Endodermal cell (in vitro differentiated cells): ENCODE measurements around the gene ANKFY1. TPM values are rescaled to one million over a fixed set of nuclear protein-coding genes. Genes with fewer than 3 reads are reported as not detected.

ENCODE experiments used
- DNase-seq: peaks from one replicate; pipeline ENCODE4 v3.0.0-alpha.2; 2017
- H3K27ac ChIP-seq: 2 replicates; pipeline ENCODE4 v1.5.1; 2013; ENCODE audit warnings: mild to moderate bottlenecking, low read depth, low read length, moderate library complexity
- H3K27me3 ChIP-seq: 2 replicates; pipeline ENCODE4 v1.6.1; 2013; ENCODE audit warnings: mild to moderate bottlenecking, low read length, moderate library complexity; ENCODE audit not compliant: insufficient read depth, control insufficient read depth, poor library complexity, severe bottlenecking
- H3K36me3 ChIP-seq: 2 replicates; pipeline ENCODE4 v1.7.0; 2013; ENCODE audit warnings: mild to moderate bottlenecking, low read length, moderate library complexity; ENCODE audit not compliant: control insufficient read depth, insufficient read depth
- H3K4me1 ChIP-seq: one replicate; pipeline ENCODE4 v1.7.0; 2013; ENCODE audit warnings: low read length; ENCODE audit not compliant: control insufficient read depth, insufficient read depth
- H3K4me3 ChIP-seq: 2 replicates; pipeline ENCODE4 v1.5.1; 2013; ENCODE audit warnings: mild to moderate bottlenecking, low read length, moderate library complexity
- H3K9ac ChIP-seq: 2 replicates; pipeline ENCODE4 v1.6.1; 2013; ENCODE audit warnings: mild to moderate bottlenecking, low read length, moderate library complexity; ENCODE audit not compliant: poor library complexity, severe bottlenecking; ENCODE audit errors: extremely low read depth
- H3K9me3 ChIP-seq: 2 replicates; pipeline ENCODE4 v1.6.1; 2013; ENCODE audit warnings: mild to moderate bottlenecking, low read length, moderate library complexity; ENCODE audit not compliant: control insufficient read depth
- H3K27ac Mint-ChIP-seq: 2 replicates; pipeline ENCODE4 v1.8.0; 2020; ENCODE audit warnings: mixed read lengths
- H3K27me3 Mint-ChIP-seq: 2 replicates; pipeline ENCODE4 v1.8.0; 2021; ENCODE audit warnings: mild to moderate bottlenecking, mixed read lengths; ENCODE audit not compliant: insufficient read depth
- H3K36me3 Mint-ChIP-seq: 2 replicates; pipeline ENCODE4 v1.8.0; 2020; ENCODE audit warnings: low read depth, mixed read lengths
- H3K4me1 Mint-ChIP-seq: 2 replicates; pipeline ENCODE4 v1.8.0; 2020; ENCODE audit warnings: mixed read lengths
- H3K4me3 Mint-ChIP-seq: 2 replicates; pipeline ENCODE4 v1.8.0; 2020; ENCODE audit warnings: mild to moderate bottlenecking, moderate library complexity, mixed read lengths
- H3K9me3 Mint-ChIP-seq: 2 replicates; pipeline ENCODE4 v1.8.0; 2020; ENCODE audit warnings: mild to moderate bottlenecking, mixed read lengths
- CTCF ChIP-seq: fragments of 200-600 bp; sonication (generic); conservative IDR thresholded peaks from 2 replicates; pipeline ENCODE4 v1.5.0; 2021; ENCODE audit warnings: antibody characterized with exemption, mild to moderate bottlenecking
- WGBS, 2 experiments: methylation state at CpG; one replicate each; pipeline versions ENCODE4 v1.1.5 to v1.1.7; 2013; ENCODE audit warnings: missing lambda C conversion rate in 2 of 2, mixed read lengths in 1 of 2; ENCODE audit not compliant: insufficient coverage in 1 of 2, insufficient read length in 1 of 2; 5-methylcytosine and 5-hydroxymethylcytosine counted together
- total RNA-seq, 2 donors: library from RNA; stranded (reverse); fragmentation: NEBNext Ultra II Directional in 1 of 2; extraction: Animal tissue kit (Norgen Biotek cat#: 25700) in 1 of 2; gene quantifications; 2 replicates in 1 of 2; 3 replicates in 1 of 2; pipeline ENCODE4 v1.2.1, GENCODE V29; 2021

The ANKFY1 gene
- total RNA-seq, 2 donors from 2014 or later = 48.0 to 62.4 TPM

DNA sequence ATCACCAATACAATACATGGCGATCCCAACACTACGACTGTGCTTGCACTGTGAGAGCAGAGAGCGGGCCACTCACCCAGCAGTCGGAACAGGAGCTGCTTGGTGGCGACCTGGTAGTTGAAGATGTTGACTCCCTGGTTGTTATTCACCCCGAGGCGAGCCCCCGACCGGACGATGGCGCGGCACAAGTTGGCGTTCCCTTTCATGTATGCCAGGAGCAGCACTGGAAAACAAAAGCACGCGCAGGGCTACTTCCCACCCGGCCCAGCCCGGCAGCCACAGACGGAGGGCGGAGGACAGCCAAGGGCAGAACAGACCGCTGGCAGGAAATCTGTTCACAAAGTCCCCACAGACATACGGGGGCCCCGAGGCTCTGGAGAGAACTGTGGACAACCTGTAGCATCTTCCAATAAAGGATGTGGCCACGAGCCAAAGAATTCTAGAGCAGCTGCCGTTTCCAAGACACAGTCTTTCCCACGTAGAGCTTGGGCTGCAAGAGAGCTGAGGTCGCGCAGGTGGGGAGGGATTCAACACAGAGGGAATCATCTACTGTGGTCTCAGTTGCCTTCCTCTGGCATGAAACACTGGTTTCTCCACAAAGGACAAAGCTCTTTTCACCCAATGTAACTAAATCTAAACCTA is 93.0 kb downstream of the ANKFY1 start:
- TF ChIP-seq CTCF = no peak
- WGBS, 2 experiments = 96 to 97% methylated on average over 23 to 27 of the region's 27 CpGs
- no peaks in the 10 kb centered on the region for H3K27me3 Mint-ChIP-seq
- Histone ChIP-seq H3K9ac (no peak overlapping the region), H3K27me3 (no peaks in the 10 kb centered on the region), H3K27ac (no peak overlapping the region), H3K9me3 (no peaks in the 10 kb centered on the region), H3K36me3 (peaks cover 91% of the 10 kb centered on the region), H3K4me3 (no peak overlapping the region), H3K4me1 (no peaks in the 10 kb centered on the region)
- no peaks in the 10 kb centered on the region for H3K4me1 Mint-ChIP-seq
- no peak overlapping the region for H3K4me3 Mint-ChIP-seq
- no peaks in the 10 kb centered on the region for H3K9me3 Mint-ChIP-seq
- no peak for DNase-seq
- H3K36me3 Mint-ChIP-seq = peaks cover 82% of the 10 kb centered on the region
- no peak overlapping the region for H3K27ac Mint-ChIP-seq

DNA sequence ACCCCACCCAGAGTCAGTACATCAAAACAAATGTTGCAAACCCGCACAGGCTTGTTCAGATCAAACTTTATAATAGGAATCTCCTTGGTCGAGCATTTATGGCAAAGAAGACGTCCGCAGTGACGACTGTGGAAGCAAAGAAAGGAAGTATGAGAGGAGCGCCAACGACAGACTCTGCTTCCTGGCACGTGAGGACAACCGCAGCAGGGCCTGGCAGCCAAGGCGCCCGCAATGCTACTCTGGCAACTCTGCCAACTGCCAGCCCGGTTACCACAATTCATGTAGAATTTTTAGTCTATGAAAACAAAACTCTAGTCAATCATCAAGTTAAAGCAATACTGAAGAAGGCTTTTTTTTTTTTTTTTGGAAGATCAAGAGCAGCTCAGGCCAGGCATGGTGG is 96.0 kb downstream of the ANKFY1 start:
- WGBS, 2 experiments = 96 to 99% methylated on average over 10 to 12 of the region's 12 CpGs
- no peaks in the 10 kb centered on the region for H3K9me3 Mint-ChIP-seq
- DNase-seq = no peak
- H3K4me1 ChIP-seq = no peaks in the 10 kb centered on the region
- no peak overlapping the region for H3K9ac ChIP-seq
- H3K27ac ChIP-seq = no peak overlapping the region
- H3K9me3 ChIP-seq = no peaks in the 10 kb centered on the region
- H3K27me3 ChIP-seq = no peaks in the 10 kb centered on the region
- no peak overlapping the region for H3K27ac Mint-ChIP-seq
- no peaks in the 10 kb centered on the region for H3K4me1 Mint-ChIP-seq
- no peak overlapping the region for H3K4me3 Mint-ChIP-seq
- H3K36me3 ChIP-seq = peaks cover 83% of the 10 kb centered on the region
- TF ChIP-seq CTCF = no peak
- no peak overlapping the region for H3K4me3 ChIP-seq
- H3K27me3 Mint-ChIP-seq = no peaks in the 10 kb centered on the region
- peaks cover 68% of the 10 kb centered on the region for H3K36me3 Mint-ChIP-seq

DNA sequence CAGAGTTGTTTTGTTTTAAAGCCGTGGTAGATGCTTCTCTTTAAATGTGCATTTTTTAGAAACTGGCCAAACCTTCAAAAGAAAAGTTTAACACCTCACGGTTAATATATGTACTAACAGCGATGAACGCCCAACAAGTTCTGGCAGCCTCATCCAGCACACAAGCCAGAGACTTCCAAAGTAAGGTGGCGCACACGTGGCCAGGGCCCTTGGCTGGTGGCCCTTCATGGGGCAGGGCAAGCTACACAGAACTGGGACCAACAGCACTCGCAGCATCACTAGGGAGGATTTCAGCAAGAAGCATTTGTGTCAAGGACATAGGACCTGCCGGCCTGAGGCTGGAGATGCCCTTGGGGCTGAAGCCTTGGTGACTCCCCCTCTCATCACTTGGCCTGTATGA is 97.4 kb downstream of the ANKFY1 start:
- Histone ChIP-seq H3K9me3 (no peaks in the 10 kb centered on the region), H3K27ac (no peak overlapping the region), H3K36me3 (peaks cover 70% of the 10 kb centered on the region), H3K9ac (no peak overlapping the region), H3K4me3 (no peak overlapping the region), H3K4me1 (no peaks in the 10 kb centered on the region), H3K27me3 (no peaks in the 10 kb centered on the region)
- H3K27ac Mint-ChIP-seq = no peak overlapping the region
- no peaks in the 10 kb centered on the region for H3K27me3 Mint-ChIP-seq
- no peak for TF ChIP-seq CTCF
- H3K4me3 Mint-ChIP-seq = no peak overlapping the region
- no peak for DNase-seq
- no peaks in the 10 kb centered on the region for H3K9me3 Mint-ChIP-seq
- H3K36me3 Mint-ChIP-seq = peaks cover 54% of the 10 kb centered on the region
- 92 to 96% methylated on average over 6 to 8 of the region's 8 CpGs for WGBS, 2 experiments
- H3K4me1 Mint-ChIP-seq = peaks cover 2% of the 10 kb centered on the region
